Ishikawa (cell line): ENCODE data around the gene TSTD2.

ENCODE experiments used
- CEBPB ChIP-seq: IDR thresholded peaks from 2 replicates; pipeline ENCODE4 v1.6.1; 2012
- CREB1 ChIP-seq: IDR thresholded peaks from 2 replicates; pipeline ENCODE4 v1.6.1; 2012; ENCODE audit warnings: low read depth
- EGR1 ChIP-seq: IDR thresholded peaks from 2 replicates; pipeline ENCODE4 v1.6.1; 2012
- EP300 ChIP-seq: IDR thresholded peaks from 2 replicates; pipeline ENCODE4 v1.6.1; 2012; ENCODE audit warnings: borderline replicate concordance
- FOXM1 ChIP-seq: IDR thresholded peaks from 2 replicates; pipeline ENCODE4 v1.6.1; 2012; ENCODE audit warnings: low read depth, borderline replicate concordance
- MAX ChIP-seq: IDR thresholded peaks from 2 replicates; pipeline ENCODE4 v1.6.1; 2012
- NFIC ChIP-seq: IDR thresholded peaks from 2 replicates; pipeline ENCODE4 v1.6.1; 2012
- RAD21 ChIP-seq: IDR thresholded peaks from 2 replicates; pipeline ENCODE4 v1.6.1; 2012; ENCODE audit warnings: low read depth
- REST ChIP-seq: IDR thresholded peaks from 2 replicates; pipeline ENCODE4 v1.6.1; 2012; ENCODE audit warnings: low read depth, mild to moderate bottlenecking
- TAF1 ChIP-seq: IDR thresholded peaks from 2 replicates; pipeline ENCODE4 v1.6.1; 2012; ENCODE audit warnings: low read depth, mild to moderate bottlenecking
- TCF12 ChIP-seq: IDR thresholded peaks from 2 replicates; pipeline ENCODE4 v1.6.1; 2012; ENCODE audit warnings: low read depth
- TEAD4 ChIP-seq: IDR thresholded peaks from 2 replicates; pipeline ENCODE4 v1.6.1; 2012
- USF1 ChIP-seq: IDR thresholded peaks from 2 replicates; pipeline ENCODE4 v1.6.1; 2012
- YY1 ChIP-seq: IDR thresholded peaks from 2 replicates; pipeline ENCODE4 v1.6.1; 2012; ENCODE audit warnings: low read depth
- ZBTB7A ChIP-seq: IDR thresholded peaks from 2 replicates; pipeline ENCODE4 v1.6.1; 2012; ENCODE audit warnings: low read depth

The TSTD2 gene

GRCh38 chr9:97560851-97561250 lies 72.3 kb downstream of the TSTD2 start:
- TF ChIP-seq ZBTB7A: no peak
- no peak for TF ChIP-seq CEBPB
- TF ChIP-seq REST: no peak
- TF ChIP-seq CREB1: no peak
- TF ChIP-seq TEAD4: no peak
- no peak for TF ChIP-seq RAD21
- no peak for TF ChIP-seq EGR1
- TF ChIP-seq TAF1: no peak
- no peak for TF ChIP-seq YY1
- TF ChIP-seq NFIC: no peak
- TF ChIP-seq USF1: no peak
- TF ChIP-seq FOXM1: no peak
- no peak for TF ChIP-seq MAX
- no peak for TF ChIP-seq EP300
- no peak for TF ChIP-seq TCF12

GRCh38 chr9:97560154-97560553 lies 73.0 kb downstream of the TSTD2 start:
- TF ChIP-seq RAD21 (no peak), TAF1 (no peak), REST (no peak), CREB1 (no peak), USF1 (no peak), EP300 (no peak), EGR1 (no peak), TCF12 (no peak), FOXM1 (no peak), ZBTB7A (no peak), MAX (no peak), NFIC (no peak)

- TF ChIP-seq FOXM1 (no peak), YY1 (no peak), NFIC (no peak), TEAD4 (no peak), CEBPB (no peak), EGR1 (no peak), ZBTB7A (no peak)
Measured at GRCh38 chr9:97559111-97559514, 74.1 kb downstream of the TSTD2 start.

GRCh38 chr9:97558701-97559101 lies 74.5 kb downstream of the TSTD2 start:
- TF ChIP-seq USF1 (no peak), RAD21 (no peak), TCF12 (no peak)

GRCh38 chr9:97557606-97558095 lies 75.5 kb downstream of the TSTD2 start:
- TF ChIP-seq EP300 (no peak), TCF12 (no peak), EGR1 (no peak), TAF1 (no peak)

GRCh38 chr9:97556721-97557605 lies 76.2 kb downstream of the TSTD2 start:
- no peak for TF ChIP-seq YY1
- TF ChIP-seq USF1: no peak
- TF ChIP-seq NFIC: no peak
- no peak for TF ChIP-seq EGR1
- no peak for TF ChIP-seq REST
- no peak for TF ChIP-seq FOXM1
- TF ChIP-seq TEAD4: no peak
- TF ChIP-seq CEBPB: no peak
- no peak for TF ChIP-seq ZBTB7A
- no peak for TF ChIP-seq MAX
- no peak for TF ChIP-seq TCF12
- no peak for TF ChIP-seq EP300
- no peak for TF ChIP-seq RAD21
- TF ChIP-seq CREB1: no peak
